Neural cell (in vitro differentiated cells): ENCODE measurements around the gene CACNA2D4. TPM values are rescaled to one million over a fixed set of nuclear protein-coding genes. Genes with fewer than 3 reads are reported as not detected.

Experiments used
- H2AFZ ChIP-seq: fragments of 200-600, 300-800 bp; sonication (generic), shearing (Covaris generic); 2 replicates; pipeline ENCODE4 v1.6.0; 2014; ENCODE audit warnings: low read depth, mild to moderate bottlenecking, antibody characterized with exemption, low read length, moderate library complexity
- H3F3A ChIP-seq: fragments of 200-600 bp; shearing (Covaris generic); 2 replicates; pipeline ENCODE4 v1.6.1; 2016; ENCODE audit warnings: mild to moderate bottlenecking, moderate library complexity, mixed read lengths, antibody characterized with exemption, low read length; ENCODE audit not compliant: insufficient read depth, poor library complexity, severe bottlenecking
- H3K27ac ChIP-seq: fragments of 200-600, 300-800 bp; sonication (generic), shearing (Covaris generic); 2 replicates; pipeline ENCODE4 v1.5.1; 2014; ENCODE audit warnings: mild to moderate bottlenecking, low read length, moderate library complexity
- H3K27me3 ChIP-seq: fragments of 300-800, 200-600 bp; sonication (generic), shearing (Covaris generic); 2 replicates; pipeline ENCODE4 v1.6.0; 2014; ENCODE audit warnings: mild to moderate bottlenecking, low read depth, low read length, moderate library complexity; ENCODE audit not compliant: insufficient read depth
- H3K36me3 ChIP-seq: fragments of 300-800, 200-600 bp; sonication (generic), shearing (Covaris generic); 2 replicates; pipeline ENCODE4 v1.5.1; 2014; ENCODE audit warnings: mild to moderate bottlenecking, antibody characterized with exemption, low read length, moderate library complexity; ENCODE audit not compliant: insufficient read depth
- H3K4me2 ChIP-seq: fragments of 300-800, 200-600 bp; sonication (generic), shearing (Covaris generic); 2 replicates; pipeline ENCODE4 v1.6.0; 2014; ENCODE audit warnings: mild to moderate bottlenecking, low read length
- H3K4me3 ChIP-seq: fragments of 300-800, 200-600 bp; sonication (generic), shearing (Covaris generic); 2 replicates; pipeline ENCODE4 v1.5.1; 2014; ENCODE audit warnings: mild to moderate bottlenecking, low read length, moderate library complexity
- H3K79me2 ChIP-seq: fragments of 200-600 bp; shearing (Covaris generic); replicated peaks from 2 replicates; pipeline ENCODE4 v1.6.0; 2014; ENCODE audit warnings: mild to moderate bottlenecking, low read length, moderate library complexity; ENCODE audit not compliant: insufficient read depth
- H3K9ac ChIP-seq: fragments of 300-800, 200-600 bp; sonication (generic), shearing (Covaris generic); 2 replicates; pipeline ENCODE4 v1.6.1; 2016; ENCODE audit warnings: mild to moderate bottlenecking, low read length, mixed read lengths
- H3K9me2 ChIP-seq: fragments of 200-600 bp; shearing (Covaris generic); 2 replicates; pipeline ENCODE4 v1.6.1; 2016; ENCODE audit warnings: mild to moderate bottlenecking, low read length, mixed read lengths; ENCODE audit not compliant: insufficient read depth
- H3K9me3 ChIP-seq: fragments of 200-600, 300-800 bp; sonication (generic), shearing (Covaris generic); 2 replicates; pipeline ENCODE4 v1.6.1; 2016; ENCODE audit warnings: mild to moderate bottlenecking, mixed run types, low read length, moderate library complexity, mixed read lengths
- H4K20me1 ChIP-seq: fragments of 200-600 bp; shearing (Covaris generic); 2 replicates; pipeline ENCODE4 v1.6.1; 2016; ENCODE audit warnings: mild to moderate bottlenecking, mixed run types; ENCODE audit not compliant: insufficient read depth
- CTCF ChIP-seq: fragments of 450-650 bp; IDR thresholded peaks from 2 replicates; pipeline ENCODE4 v1.5.1; 2014; ENCODE audit warnings: antibody characterized with exemption, mild to moderate bottlenecking, moderate library complexity; ENCODE audit not compliant: poor library complexity, severe bottlenecking
- EP300 ChIP-seq: fragments of 450-650 bp; conservative IDR thresholded peaks from 2 replicates; pipeline ENCODE4 v1.6.1; 2014; ENCODE audit warnings: antibody characterized with exemption, mild to moderate bottlenecking, moderate library complexity; ENCODE audit not compliant: poor library complexity, severe bottlenecking
- EZH2 ChIP-seq: fragments of 200-600, 300-800 bp; shearing (Covaris generic), sonication (generic); IDR thresholded peaks from 2 replicates; pipeline ENCODE4 v1.6.1; 2014; ENCODE audit warnings: antibody characterized with exemption, low read length, borderline replicate concordance, mild to moderate bottlenecking; ENCODE audit not compliant: insufficient read depth, poor library complexity, severe bottlenecking
- MXI1 ChIP-seq: fragments of 450-650 bp; conservative IDR thresholded peaks from 2 replicates; pipeline ENCODE4 v1.6.1; 2014; ENCODE audit warnings: antibody characterized with exemption, mild to moderate bottlenecking; ENCODE audit not compliant: poor library complexity, severe bottlenecking
- POLR2AphosphoS5 ChIP-seq: IDR thresholded peaks from 2 replicates; pipeline ENCODE4 v1.6.1; 2012
- RAD21 ChIP-seq: fragments of 450-650 bp; conservative IDR thresholded peaks from 2 replicates; pipeline ENCODE4 v1.6.1; 2014; ENCODE audit warnings: antibody characterized with exemption, mild to moderate bottlenecking, moderate library complexity
- REST ChIP-seq: IDR thresholded peaks from 2 replicates; pipeline ENCODE4 v1.6.1; 2012; ENCODE audit warnings: borderline replicate concordance
- SMC3 ChIP-seq: fragments of 450-650 bp; conservative IDR thresholded peaks from 2 replicates; pipeline ENCODE4 v1.6.1; 2014; ENCODE audit warnings: antibody characterized with exemption, mild to moderate bottlenecking, moderate library complexity; ENCODE audit not compliant: poor library complexity
- TAF1 ChIP-seq: IDR thresholded peaks from 2 replicates; pipeline ENCODE4 v1.6.1; 2012; ENCODE audit warnings: low read depth
- polyA plus RNA-seq: library from polyadenylated mRNA; depleted of rRNA; stranded (reverse); fragments of >200 nt; gene quantifications from 2 replicates; pipeline ENCODE4 v1.2.3, GENCODE V29; 2014

Gene CACNA2D4
- polyA plus RNA-seq, 1 donor from 2014 or later: not detected

- H3F3A ChIP-seq: no peaks in the 10 kb centered on the region
- H3K4me2 ChIP-seq: no peak overlapping the region
- H3K79me2 ChIP-seq: no peaks in the 10 kb centered on the region
- no peaks in the 10 kb centered on the region for H3K9me2 ChIP-seq
- no peaks in the 10 kb centered on the region for H3K36me3 ChIP-seq
- TF ChIP-seq EP300 (no peak), MXI1 (no peak), EZH2 (no peak), REST (no peak), TAF1 (no peak), CTCF (no peak), POLR2AphosphoS5 (no peak), SMC3 (no peak), RAD21 (no peak)
- H3K9me3 ChIP-seq: no peaks in the 10 kb centered on the region
- no peak overlapping the region for H2AFZ ChIP-seq
- H3K27me3 ChIP-seq: no peaks in the 10 kb centered on the region
- no peaks in the 10 kb centered on the region for H4K20me1 ChIP-seq
- H3K27ac ChIP-seq: no peak overlapping the region
- H3K9ac ChIP-seq: no peak overlapping the region
- no peak overlapping the region for H3K4me3 ChIP-seq
Measured at GRCh38 chr12:1808798-1809480, 109.5 kb downstream of the CACNA2D4 start.

GRCh38 chr12:1808036-1808797, 110.2 kb downstream of the CACNA2D4 start:
- Histone ChIP-seq H3K4me3 (no peak overlapping the region), H4K20me1 (no peaks in the 10 kb centered on the region), H3F3A (no peaks in the 10 kb centered on the region), H3K9me3 (no peaks in the 10 kb centered on the region), H3K27ac (no peak overlapping the region), H3K36me3 (no peaks in the 10 kb centered on the region), H3K4me2 (no peak overlapping the region), H3K9me2 (no peaks in the 10 kb centered on the region), H2AFZ (no peak overlapping the region), H3K79me2 (no peaks in the 10 kb centered on the region), H3K27me3 (no peaks in the 10 kb centered on the region), H3K9ac (no peak overlapping the region)
- no peak for TF ChIP-seq POLR2AphosphoS5
- no peak for TF ChIP-seq RAD21
- TF ChIP-seq TAF1: no peak
- no peak for TF ChIP-seq SMC3
- TF ChIP-seq MXI1: no peak
- no peak for TF ChIP-seq EZH2
- TF ChIP-seq EP300: no peak
- TF ChIP-seq REST: no peak
- TF ChIP-seq CTCF: no peak
